Ovary (tissue), 9 donors: Measurements from ENCODE around the gene ALG8. TPM values are rescaled to one million over a fixed set of nuclear protein-coding genes. Genes with fewer than 3 reads are reported as not detected.

ENCODE experiments used
- DNase-seq, 5 donors: peaks; one replicate each; pipeline ENCODE4 v3.0.0-alpha.2; 2019 to 2020
- H3K27ac ChIP-seq, 2 donors: fragments of 200-600 bp; one replicate each; pipeline versions ENCODE4 v1.5.1 to v1.8.0; 2019 to 2022
- H3K27me3 ChIP-seq: fragments of 200-600 bp; one replicate; pipeline ENCODE4 v1.8.0; 2022
- H3K36me3 ChIP-seq: fragments of 200-600 bp; sonication (generic); one replicate; pipeline ENCODE4 v1.5.1; 2019
- H3K4me1 ChIP-seq: one replicate; pipeline ENCODE4 v1.8.1; 2013; ENCODE audit warnings: mild to moderate bottlenecking, moderate library complexity; ENCODE audit not compliant: insufficient read depth
- H3K4me3 ChIP-seq: fragments of 200-600 bp; sonication (generic); one replicate; pipeline ENCODE4 v1.5.1; 2017
- H3K9me3 ChIP-seq, 2 donors: fragments of 200-600 bp in 1 of 2; sonication (generic) in 1 of 2; one replicate each; pipeline versions ENCODE4 v1.5.1 to v1.8.1; 2013 to 2019; ENCODE audit warnings: mild to moderate bottlenecking in 1 of 2, moderate library complexity in 1 of 2
- CTCF ChIP-seq, 3 donors: fragments of 450-650 bp in 2 of 3; fragments of 200-600 bp in 1 of 3; IDR thresholded peaks; one replicate each; pipeline versions ENCODE4 v1.5.1 to v1.8.0; 2016 to 2022; ENCODE audit warnings: antibody characterized with exemption in 3 of 3, mild to moderate bottlenecking in 1 of 3
- EP300 ChIP-seq: sonication (generic); formaldehyde crosslinking; IDR thresholded peaks from one replicate; pipeline ENCODE4 v1.6.1; 2017; ENCODE audit warnings: antibody characterized with exemption
- POLR2A ChIP-seq: fragments of 450-650 bp; IDR thresholded peaks from one replicate; pipeline ENCODE4 v1.6.1; 2017; ENCODE audit warnings: antibody characterized with exemption, mild to moderate bottlenecking, moderate library complexity
- WGBS, 3 donors: extraction: QIAGEN DNeasy Blood & Tissue Kit in 1 of 3; methylation state at CpG; one replicate each; pipeline versions ENCODE4 v1.1.5 to v1.1.7; 2013 to 2017; 5-methylcytosine and 5-hydroxymethylcytosine counted together
- intact Hi-C, 4 donors: fragments of 100-400 bp; cut with DNase I; formaldehyde crosslinking; loops; one replicate each; pipeline versions ENCODE4 v1.11.0 to v1.15.1; 2022 to 2023
- polyA plus RNA-seq, 2 donors: library from polyadenylated mRNA; stranded (reverse); fragments of 200-250 nt in 1 of 2; fragments of 350-450 nt in 1 of 2; fragmentation: Illumina TruSeq in 1 of 2; extraction: RNeasy Lipid Tissue Mini Kit (QIAGEN cat#74804) in 1 of 2; gene quantifications; one replicate each; pipeline ENCODE4 v1.2.3, GENCODE V29; 2013 to 2014
- total RNA-seq, 7 donors: library from RNA; depleted of rRNA in 2 of 7; stranded (reverse); fragments of >200 nt in 2 of 7; fragmentation: NEBNext Ultra II Directional in 3 of 7; extraction: Animal tissue kit (Norgen Biotek cat#: 25700) in 3 of 7; gene quantifications; one replicate each; pipeline versions ENCODE4 v1.1.0 to v1.2.4, GENCODE V29; 2016 to 2023
- donor health status: DM: no; HTN: no; CAD: no; lungs with moderate emphysema.
- donor health status: DM: no; HTN: no; CAD: no.
- donor health status: Bipolar disorder and iron deficiency.
- donor health status: DM: yes; HTN: yes; CAD: no.
- donor health status: DM: no; HTN: no; CAD: no.
- donor health status: DM: yes; HTN: yes; CAD: no.

The ALG8 gene
- total and polyA plus RNA-seq, 9 donors: 20.1 to 57.8 (median 28.5) TPM

- intact Hi-C loops: no loop called here
- Histone ChIP-seq H3K36me3 (no peaks in the 10 kb centered on the region), H3K27me3 (no peaks in the 10 kb centered on the region), H3K4me3 (peak overlapping the region; percentile 64), H3K4me1 (peaks cover 5% of the 10 kb centered on the region), H3K9me3 (no peaks in the 10 kb centered on the region), H3K27ac (no peak overlapping the region)
- no peak for DNase-seq
- TF ChIP-seq POLR2A: no peak
- no peak for TF ChIP-seq EP300
- WGBS, 3 donors: 18 to 21% (median 19%) methylated on average over 12 of the region's 12 CpGs
These were observed 568 bp downstream of the ALG8 start for GRCh38 chr11:78138694-78139421.

GRCh38 chr11:78138291-78138690 lies 1.1 kb downstream of the ALG8 start:
- intact Hi-C loops: no loop called here
- Histone ChIP-seq H3K4me1 (peaks cover 5% of the 10 kb centered on the region), H3K36me3 (no peaks in the 10 kb centered on the region), H3K4me3 (no peak overlapping the region), H3K27ac (no peak overlapping the region), H3K27me3 (no peaks in the 10 kb centered on the region), H3K9me3 (no peaks in the 10 kb centered on the region)
- 90 to 92% (median 91%) methylated on average over 4 of the region's 4 CpGs for WGBS, 3 donors
- DNase-seq: no peak
- no peak for TF ChIP-seq POLR2A
- no peak for TF ChIP-seq CTCF (IDR thresholded peaks at IDR 0.05)
- TF ChIP-seq EP300: no peak

GRCh38 chr11:78132475-78132874 lies 7.0 kb downstream of the ALG8 start:
- no peaks in the 10 kb centered on the region for H3K9me3 ChIP-seq
- TF ChIP-seq EP300 (no peak), POLR2A (no peak), CTCF (IDR thresholded peaks at IDR 0.05) (no peak)
- H3K4me1 ChIP-seq: no peaks in the 10 kb centered on the region
- intact Hi-C loops: no loop called here
- no peak for DNase-seq
- no peaks in the 10 kb centered on the region for H3K27me3 ChIP-seq
- H3K36me3 ChIP-seq: no peaks in the 10 kb centered on the region
- no peak overlapping the region for H3K4me3 ChIP-seq
- 70 to 94% (median 93%) methylated on average over 2 of the region's 2 CpGs for WGBS, 3 donors
- H3K27ac ChIP-seq: no peak overlapping the region

GRCh38 chr11:78131956-78132355 lies 7.5 kb downstream of the ALG8 start:
- Histone ChIP-seq H3K36me3 (no peaks in the 10 kb centered on the region), H3K27ac (no peak overlapping the region), H3K9me3 (no peaks in the 10 kb centered on the region), H3K4me3 (no peak overlapping the region), H3K4me1 (no peaks in the 10 kb centered on the region), H3K27me3 (no peaks in the 10 kb centered on the region)
- 57 to 80% (median 75%) methylated on average over 3 of the region's 3 CpGs for WGBS, 3 donors
- intact Hi-C loops: no loop called here
- DNase-seq: no peak
- no peak for TF ChIP-seq POLR2A
- TF ChIP-seq EP300: no peak
- no peak for TF ChIP-seq CTCF (IDR thresholded peaks at IDR 0.05)

GRCh38 chr11:78127403-78127802 lies 12.0 kb downstream of the ALG8 start:
- DNase-seq: no peak
- WGBS, 3 donors: 95 to 98% (median 96%) methylated on average over 3 of the region's 3 CpGs
- Histone ChIP-seq H3K27ac (no peak overlapping the region), H3K4me1 (no peaks in the 10 kb centered on the region), H3K4me3 (no peak overlapping the region), H3K36me3 (no peaks in the 10 kb centered on the region), H3K27me3 (no peaks in the 10 kb centered on the region), H3K9me3 (no peaks in the 10 kb centered on the region)
- intact Hi-C loops: no loop called here
- no peak for TF ChIP-seq EP300
- TF ChIP-seq POLR2A: no peak
- no peak for TF ChIP-seq CTCF (IDR thresholded peaks at IDR 0.05)
